CD14-positive monocyte (primary cell): Measurements from ENCODE around the gene BANP. TPM values are rescaled to one million over a fixed set of nuclear protein-coding genes. Genes with fewer than 3 reads are reported as not detected.

Source experiments
- DNase-seq, 3 donors: peaks; one replicate each; pipeline ENCODE4 v3.0.0-alpha.2; 2011 to 2022
- H2AFZ ChIP-seq: 2 replicates; pipeline ENCODE4 v1.6.0; 2012; ENCODE audit warnings: mild to moderate bottlenecking, low read depth, low read length, inconsistent platforms; ENCODE audit not compliant: insufficient read depth, poor library complexity, severe bottlenecking
- H3K27ac ChIP-seq, 2 donors: 1 replicate in 1 of 2; 2 replicates in 1 of 2; pipeline ENCODE4 v1.5.1; 2012 to 2013; ENCODE audit warnings: low read length in 2 of 2, control low read depth in 1 of 2, inconsistent platforms in 1 of 2, low read depth in 1 of 2, mild to moderate bottlenecking in 1 of 2
- H3K27me3 ChIP-seq, 2 donors: one replicate each; pipeline versions ENCODE4 v1.6.0 to v1.6.1; 2011 to 2013; ENCODE audit warnings: low read length in 2 of 2; ENCODE audit not compliant: control insufficient read depth in 2 of 2, insufficient read depth in 2 of 2
- H3K36me3 ChIP-seq, 2 donors: replicated peaks in 1 of 2; 1 replicate in 1 of 2; 2 replicates in 1 of 2; pipeline versions ENCODE4 v1.5.1 to v1.6.1; 2012 to 2013; ENCODE audit warnings: low read length in 2 of 2, control low read depth in 1 of 2, inconsistent platforms in 1 of 2, mild to moderate bottlenecking in 1 of 2; ENCODE audit not compliant: insufficient read depth in 2 of 2, control insufficient read depth in 1 of 2
- H3K4me1 ChIP-seq, 2 donors: 1 replicate in 1 of 2; 2 replicates in 1 of 2; pipeline versions ENCODE4 v1.5.1 to v1.6.1; 2012 to 2013; ENCODE audit warnings: low read length in 2 of 2, control low read depth in 1 of 2, inconsistent platforms in 1 of 2, mild to moderate bottlenecking in 1 of 2, moderate library complexity in 1 of 2; ENCODE audit not compliant: insufficient read depth in 2 of 2, control insufficient read depth in 1 of 2
- H3K4me2 ChIP-seq: replicated peaks from 2 replicates; pipeline ENCODE3; 2012; ENCODE audit warnings: low read length, moderate library complexity, mild to moderate bottlenecking; ENCODE audit not compliant: poor library complexity, severe bottlenecking; ENCODE audit errors: extremely low read depth
- H3K4me3 ChIP-seq, 3 experiments: fragments of 200-600 bp in 1 of 3; sonication (generic) in 1 of 3; replicated peaks in 1 of 3; 1 replicate in 2 of 3; 2 replicates in 1 of 3; pipeline ENCODE4 v1.5.1; 2011 to 2013; ENCODE audit warnings: low read length in 3 of 3, mild to moderate bottlenecking in 3 of 3, control low read depth in 2 of 3, low read depth in 2 of 3, inconsistent platforms in 1 of 3, moderate library complexity in 1 of 3
- H3K79me2 ChIP-seq: 2 replicates; pipeline ENCODE4 v1.6.0; 2012; ENCODE audit warnings: mild to moderate bottlenecking, control low read depth, inconsistent platforms, low read length, moderate library complexity; ENCODE audit not compliant: insufficient read depth
- H3K9ac ChIP-seq: 2 replicates; pipeline ENCODE4 v1.6.0; 2017; ENCODE audit warnings: low read length, mild to moderate bottlenecking; ENCODE audit not compliant: insufficient read depth, poor library complexity, severe bottlenecking
- H3K9me3 ChIP-seq, 2 donors: replicated peaks in 1 of 2; 1 replicate in 1 of 2; 2 replicates in 1 of 2; pipeline versions ENCODE4 v1.5.1 to v1.6.1; 2012 to 2013; ENCODE audit warnings: low read length in 2 of 2, control low read depth in 1 of 2; ENCODE audit not compliant: control insufficient read depth in 1 of 2, insufficient read depth in 1 of 2
- H4K20me1 ChIP-seq: 2 replicates; pipeline ENCODE4 v1.6.0; 2012; ENCODE audit warnings: mild to moderate bottlenecking, low read length, control low read depth, moderate library complexity; ENCODE audit not compliant: insufficient read depth
- H3K27ac Mint-ChIP-seq, 7 donors: one replicate each; pipeline ENCODE4 v1.8.0; 2020; ENCODE audit warnings: mild to moderate bottlenecking in 7 of 7, mixed read lengths in 7 of 7, moderate library complexity in 6 of 7, inconsistent platforms in 2 of 7
- H3K27me3 Mint-ChIP-seq, 3 donors: one replicate each; pipeline ENCODE4 v1.8.0; 2021 to 2022; ENCODE audit warnings: low read depth in 3 of 3, mild to moderate bottlenecking in 3 of 3, mixed read lengths in 3 of 3, moderate library complexity in 3 of 3, inconsistent platforms in 1 of 3
- H3K36me3 Mint-ChIP-seq, 2 donors: one replicate each; pipeline ENCODE4 v1.8.0; 2020; ENCODE audit warnings: mixed read lengths in 2 of 2, inconsistent platforms in 1 of 2, mild to moderate bottlenecking in 1 of 2
- H3K4me1 Mint-ChIP-seq: one replicate; pipeline ENCODE4 v1.8.0; 2020; ENCODE audit warnings: mild to moderate bottlenecking, mixed read lengths
- H3K4me3 Mint-ChIP-seq, 2 donors: one replicate each; pipeline ENCODE4 v1.8.0; 2020; ENCODE audit warnings: mild to moderate bottlenecking in 2 of 2, mixed read lengths in 2 of 2, moderate library complexity in 1 of 2
- H3K9me3 Mint-ChIP-seq, 7 donors: one replicate each; pipeline ENCODE4 v1.8.0; 2020 to 2022; ENCODE audit warnings: mixed read lengths in 7 of 7, mild to moderate bottlenecking in 6 of 7, moderate library complexity in 6 of 7, inconsistent platforms in 2 of 7
- WGBS: methylation state at CpG from one replicate; pipeline ENCODE4 v1.1.5; 2013; ENCODE audit warnings: missing lambda C conversion rate; ENCODE audit not compliant: insufficient coverage; 5-methylcytosine and 5-hydroxymethylcytosine counted together
- intact Hi-C, 2 donors: fragments of 100-400 bp; cut with micrococcal nuclease; formaldehyde crosslinking; loops; one replicate each; pipeline versions ENCODE4 v1.15.0 to v1.15.1; 2023
- polyA plus RNA-seq, 3 donors: library from polyadenylated mRNA; depleted of rRNA in 1 of 3; unstranded in 2 of 3; stranded (reverse) in 1 of 3; fragments of 300-500 nt in 2 of 3; fragments of >200 nt in 1 of 3; fragmentation: Illumina TruSeq in 2 of 3; gene quantifications; 1 replicate in 2 of 3; 2 replicates in 1 of 3; pipeline ENCODE4 v1.2.3, GENCODE V29; 2012 to 2021
- TF ChIP-seq, protein P1 (sequence below): fragments of 200-600 bp; IDR thresholded peaks from one replicate; pipeline ENCODE4 v1.8.0; 2022; ENCODE audit warnings: antibody characterized with exemption, mild to moderate bottlenecking

The BANP gene
- polyA plus RNA-seq, 3 donors = 10.1 to 40.9 (median 11.7) TPM

DNA sequence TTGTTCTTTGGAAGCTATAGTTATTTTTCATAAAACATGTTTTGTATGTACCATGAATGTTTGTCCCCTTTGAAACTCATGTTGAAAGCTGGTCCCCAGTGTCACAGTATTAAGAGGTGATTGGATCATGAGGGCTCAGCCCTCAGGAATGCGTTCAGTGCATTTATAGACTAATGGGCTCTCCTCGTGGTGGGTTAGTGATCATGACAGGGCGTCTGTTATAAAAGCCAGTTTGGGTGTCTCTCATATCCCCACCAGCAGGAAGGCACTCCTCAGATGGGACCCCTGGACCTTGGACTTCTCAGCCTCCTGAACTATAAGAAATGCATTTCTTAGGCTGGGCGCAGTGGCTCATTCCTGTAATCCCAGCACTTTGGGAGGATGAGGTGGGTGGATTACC lies 10.4 kb downstream of the BANP start:
- Mint-ChIP-seq H3K9me3 (peaks cover 0 to under 1% (median 0%) of the 10 kb centered on the region in 7 donors), H3K4me3 (no peak overlapping the region), H3K36me3 (peaks cover 49 to 56% of the 10 kb centered on the region in 2 donors), H3K4me1 (peaks cover 68% of the 10 kb centered on the region), H3K27me3 (peaks cover 0 to 3% (median 1%) of the 10 kb centered on the region in 3 donors), H3K27ac (peak overlapping the region in 3 of 7 donors; percentile 26 to 81 (median 37))
- TF ChIP-seq, protein P1, sequence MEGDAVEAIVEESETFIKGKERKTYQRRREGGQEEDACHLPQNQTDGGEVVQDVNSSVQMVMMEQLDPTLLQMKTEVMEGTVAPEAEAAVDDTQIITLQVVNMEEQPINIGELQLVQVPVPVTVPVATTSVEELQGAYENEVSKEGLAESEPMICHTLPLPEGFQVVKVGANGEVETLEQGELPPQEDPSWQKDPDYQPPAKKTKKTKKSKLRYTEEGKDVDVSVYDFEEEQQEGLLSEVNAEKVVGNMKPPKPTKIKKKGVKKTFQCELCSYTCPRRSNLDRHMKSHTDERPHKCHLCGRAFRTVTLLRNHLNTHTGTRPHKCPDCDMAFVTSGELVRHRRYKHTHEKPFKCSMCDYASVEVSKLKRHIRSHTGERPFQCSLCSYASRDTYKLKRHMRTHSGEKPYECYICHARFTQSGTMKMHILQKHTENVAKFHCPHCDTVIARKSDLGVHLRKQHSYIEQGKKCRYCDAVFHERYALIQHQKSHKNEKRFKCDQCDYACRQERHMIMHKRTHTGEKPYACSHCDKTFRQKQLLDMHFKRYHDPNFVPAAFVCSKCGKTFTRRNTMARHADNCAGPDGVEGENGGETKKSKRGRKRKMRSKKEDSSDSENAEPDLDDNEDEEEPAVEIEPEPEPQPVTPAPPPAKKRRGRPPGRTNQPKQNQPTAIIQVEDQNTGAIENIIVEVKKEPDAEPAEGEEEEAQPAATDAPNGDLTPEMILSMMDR = no peak
- Histone ChIP-seq H3K27ac (no peak overlapping the region), H2AFZ (no peak overlapping the region), H3K4me3 (no peak overlapping the region), H3K9ac (no peak overlapping the region), H3K27me3 (no peaks in the 10 kb centered on the region), H3K9me3 (no peaks in the 10 kb centered on the region), H3K4me1 (peaks cover 41 to 57% of the 10 kb centered on the region in 2 donors), H3K79me2 (peaks cover 93% of the 10 kb centered on the region), H3K4me2 (no peak overlapping the region), H3K36me3 (peaks cover 0 to 22% of the 10 kb centered on the region in 2 donors), H4K20me1 (peaks cover 32% of the 10 kb centered on the region)
- intact Hi-C loops = no loop called here
- no peak for DNase-seq
- WGBS = no CpG with 5 or more reads among the region's 4 CpGs

DNA sequence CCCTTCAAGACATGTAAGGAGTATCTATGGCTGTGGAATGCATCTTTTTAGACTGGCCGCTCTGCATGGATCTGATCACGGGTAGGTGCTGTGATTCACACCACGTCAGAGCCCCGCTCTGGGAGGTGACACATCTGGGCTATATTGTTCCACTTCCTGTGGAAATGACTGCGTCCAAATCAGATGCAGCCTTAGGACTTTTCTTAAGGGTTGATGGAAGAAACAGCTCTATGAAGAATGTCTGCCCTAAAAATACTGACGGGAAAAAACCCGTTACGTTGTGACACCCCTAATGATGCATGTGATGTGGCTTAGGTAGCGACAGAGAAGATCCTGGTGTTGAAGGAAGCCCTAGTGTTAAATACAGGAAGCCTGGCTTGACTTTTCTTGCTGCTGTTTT lies 12.2 kb downstream of the BANP start:
- Histone ChIP-seq H3K9me3 (no peaks in the 10 kb centered on the region), H3K9ac (no peak overlapping the region), H3K4me1 (peaks cover 32 to 47% of the 10 kb centered on the region in 2 donors), H3K27ac (peak overlapping the region; percentile 14 to 69), H3K4me3 (no peak overlapping the region), H2AFZ (no peak overlapping the region), H3K36me3 (peaks cover 0 to 15% of the 10 kb centered on the region in 2 donors), H3K27me3 (no peaks in the 10 kb centered on the region), H4K20me1 (peaks cover 47% of the 10 kb centered on the region), H3K4me2 (no peak overlapping the region), H3K79me2 (peaks cover 92% of the 10 kb centered on the region)
- H3K4me3 Mint-ChIP-seq = no peak overlapping the region
- intact Hi-C loops = loop anchor here in 1 of 2 donors (1.0 kb wide), 1 partner anchor 8 kb away; no protein-coding TSS in a partner anchor
- peaks cover 0 to 3% (median 1%) of the 10 kb centered on the region in 3 donors for H3K27me3 Mint-ChIP-seq
- WGBS = 9% methylated on average over 7 of the region's 9 CpGs
- H3K4me1 Mint-ChIP-seq = peaks cover 59% of the 10 kb centered on the region
- peaks cover 34 to 42% of the 10 kb centered on the region in 2 donors for H3K36me3 Mint-ChIP-seq
- TF ChIP-seq, protein P1 = no peak
- peaks cover 0 to 2% (median 0%) of the 10 kb centered on the region in 7 donors for H3K9me3 Mint-ChIP-seq
- DNase-seq = peak; percentile 85 to 95 (median 87)
- peak overlapping the region; percentile 78 to 95 (median 92) for H3K27ac Mint-ChIP-seq
